ENCODE results near the gene PRRC2B. TPM values are rescaled to one million over a fixed set of nuclear protein-coding genes. Genes with fewer than 3 reads are reported as not detected.
"Not testable (repeated sequence)": the region's sequence is repeated elsewhere in the genome, so short reads cannot be mapped to it uniquely, and the experiment has no call there.

PRRC2B gene
- total RNA-seq, 2 experiments from 2014 or later: 126 to 134 TPM

DNA sequence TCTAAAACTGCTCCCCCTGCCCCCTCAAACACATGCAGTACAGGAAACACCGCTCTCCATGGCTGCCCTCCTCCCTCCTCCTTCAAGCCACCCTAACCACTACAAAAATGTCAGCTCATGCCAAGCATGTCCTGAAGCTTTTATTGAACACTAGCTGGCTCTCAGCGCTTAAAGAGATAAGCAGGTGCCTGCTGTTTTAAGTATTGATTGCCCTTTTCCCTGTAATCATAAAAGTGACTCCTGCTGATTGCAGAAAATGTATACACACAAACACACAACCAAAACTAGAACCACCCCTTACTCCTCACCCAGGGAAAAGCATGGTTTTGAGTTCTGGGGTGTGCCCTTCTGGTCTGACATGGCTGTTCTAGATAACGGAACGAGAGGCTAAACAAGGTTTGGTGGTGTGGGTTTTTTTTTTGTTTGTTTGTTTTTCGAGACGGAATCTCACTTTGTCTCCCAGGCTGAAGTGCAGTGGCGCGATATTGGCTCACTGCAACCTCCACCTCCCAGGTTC, 140.9 kb downstream of the PRRC2B start:
- ChIA-PET CTCF (no interaction called here), POLR2A (interaction anchor here (0.5 kb wide), 1 partner anchor 31 kb away, joined by 4 read pairs; no protein-coding TSS in a partner anchor)

DNA sequence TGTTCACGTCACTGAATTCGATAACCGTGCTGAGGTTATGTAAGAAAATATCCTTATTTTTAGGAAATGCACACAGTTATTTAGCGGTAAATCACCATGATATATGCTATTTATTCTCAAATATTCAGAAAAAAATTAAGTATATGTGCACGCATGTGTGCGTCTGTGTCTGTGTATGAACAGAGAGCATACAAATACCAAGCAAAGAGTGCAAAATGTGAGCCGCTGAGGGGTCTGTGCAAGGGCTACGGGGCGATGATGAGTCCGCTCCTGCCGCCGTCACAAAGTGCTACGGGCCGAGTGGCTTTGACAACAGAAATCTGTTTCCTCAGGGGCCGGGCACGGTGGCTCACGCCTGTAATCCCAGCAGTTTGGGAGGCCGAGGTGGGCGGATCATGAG, 144.1 kb downstream of the PRRC2B start:
- ChIA-PET POLR2A (interaction anchor here (0.6 kb wide), 1 partner anchor 748 kb away, joined by 3 read pairs; no protein-coding TSS in a partner anchor), CTCF (no interaction called here)

DNA sequence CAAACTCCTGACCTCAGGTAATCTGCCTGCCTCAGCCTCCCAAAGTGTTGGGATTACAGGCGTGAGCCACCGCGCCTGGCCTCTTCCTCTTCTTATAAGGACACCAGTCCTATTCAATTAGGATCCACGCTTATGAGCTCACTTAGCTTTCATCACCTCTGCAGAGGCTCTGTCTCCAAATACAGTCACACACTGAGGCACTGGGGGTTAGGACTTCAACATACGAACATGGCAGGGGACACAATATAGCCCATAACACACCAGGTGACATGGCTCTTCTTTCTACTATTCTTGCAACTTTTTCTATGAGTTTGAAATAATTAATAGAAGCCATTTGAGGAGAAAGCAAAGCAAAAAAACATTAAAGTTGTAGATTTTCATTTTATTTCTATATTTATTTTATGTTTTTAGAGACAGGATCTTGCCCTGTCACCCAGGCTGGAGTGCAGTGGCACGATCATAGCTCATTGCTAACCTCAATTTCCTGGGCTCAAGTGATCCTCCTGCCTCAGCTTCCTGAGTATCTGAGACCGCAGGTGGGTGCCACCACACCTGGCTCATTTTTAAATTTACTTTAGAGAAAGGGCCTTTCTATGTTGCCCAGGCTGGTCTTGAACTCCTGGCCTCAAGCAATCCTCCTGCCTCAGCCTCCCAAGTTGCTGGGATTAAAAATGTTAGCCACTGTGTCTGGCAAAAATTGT, 145.5 kb downstream of the PRRC2B start:
- POLR2A ChIA-PET: interaction anchor here (0.6 kb wide), 1 partner anchor 8 kb away, joined by 3 read pairs; the partner anchor contains the start of gene UCK1
- CTCF ChIA-PET: interaction anchor here (1.1 to 1.2 kb wide), 2 partner anchors 13 to 20 kb away, joined by 3 to 4 read pairs; no protein-coding TSS in a partner anchor

DNA sequence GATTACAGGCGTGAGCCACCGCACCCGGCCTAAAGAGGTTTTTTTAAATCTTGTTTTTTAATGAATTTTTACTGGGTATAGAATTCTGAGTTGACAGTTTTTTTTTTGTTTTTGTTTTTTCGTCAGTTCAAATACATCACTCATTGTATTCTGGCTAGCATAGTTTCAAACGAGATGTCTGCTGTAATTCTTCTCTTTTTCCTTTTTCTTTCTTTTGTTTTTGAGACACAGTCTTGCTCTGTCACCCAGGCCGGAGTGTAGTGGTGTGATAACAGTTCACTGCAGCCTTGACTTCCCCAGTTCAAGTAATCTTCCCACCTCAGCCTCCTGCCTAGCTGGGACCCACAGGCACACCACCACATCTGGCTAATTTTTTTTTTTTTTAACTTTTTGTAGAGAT, 149.3 kb downstream of the PRRC2B start:
- POLR2A ChIA-PET: no interaction called here

DNA sequence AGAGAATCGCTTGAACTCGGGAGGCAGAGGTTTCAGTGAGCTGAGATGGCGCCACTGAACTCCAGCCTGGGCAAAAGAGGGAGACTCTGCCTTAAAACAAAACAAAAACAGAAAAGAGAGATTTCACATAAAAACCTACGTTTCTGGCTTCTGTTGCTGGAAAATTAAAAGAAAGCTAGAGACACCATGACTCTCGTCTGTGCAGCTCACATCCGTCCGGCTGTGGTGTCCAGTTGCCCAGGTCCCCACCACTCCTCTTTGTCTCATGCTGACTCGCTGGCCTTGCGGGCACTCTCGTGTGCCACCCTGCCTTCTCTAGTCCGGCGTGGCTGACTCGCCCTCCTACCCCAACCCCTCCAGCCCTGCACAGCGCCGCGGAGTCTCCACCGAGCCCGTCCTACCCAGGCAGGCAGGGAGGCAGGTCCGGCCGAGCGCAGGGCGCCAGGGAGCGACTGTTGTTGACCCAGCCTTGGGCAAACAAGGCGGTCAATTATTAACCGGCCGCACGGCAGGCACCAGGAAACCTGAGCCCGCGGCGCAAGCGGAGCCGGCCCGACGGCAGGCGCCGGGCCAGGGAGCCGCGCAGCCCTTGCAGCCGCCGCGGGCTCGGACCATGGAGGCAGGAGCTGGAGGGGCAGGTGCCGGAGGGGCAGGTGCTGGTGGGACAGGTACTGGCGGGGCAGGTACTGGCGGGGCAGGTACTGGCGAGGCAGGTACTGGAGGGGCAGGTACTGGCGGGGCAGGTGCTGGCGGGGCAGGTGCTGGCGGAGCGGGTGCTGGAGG, 151.3 kb downstream of the PRRC2B start, which contains the start of gene PRRT1B:
Gene PRRT1B, plus strand, starts transcription at position 521 of the 783 bp plus-strand sequence. Its CDS starts 93 bp downstream, at position 614.
- POLR2A ChIA-PET: no interaction called here
- CTCF ChIA-PET: no interaction called here

More for the DNA sequence above, 149.3 kb downstream of the PRRC2B start:
- CTCF ChIA-PET: no interaction called here

DNA sequence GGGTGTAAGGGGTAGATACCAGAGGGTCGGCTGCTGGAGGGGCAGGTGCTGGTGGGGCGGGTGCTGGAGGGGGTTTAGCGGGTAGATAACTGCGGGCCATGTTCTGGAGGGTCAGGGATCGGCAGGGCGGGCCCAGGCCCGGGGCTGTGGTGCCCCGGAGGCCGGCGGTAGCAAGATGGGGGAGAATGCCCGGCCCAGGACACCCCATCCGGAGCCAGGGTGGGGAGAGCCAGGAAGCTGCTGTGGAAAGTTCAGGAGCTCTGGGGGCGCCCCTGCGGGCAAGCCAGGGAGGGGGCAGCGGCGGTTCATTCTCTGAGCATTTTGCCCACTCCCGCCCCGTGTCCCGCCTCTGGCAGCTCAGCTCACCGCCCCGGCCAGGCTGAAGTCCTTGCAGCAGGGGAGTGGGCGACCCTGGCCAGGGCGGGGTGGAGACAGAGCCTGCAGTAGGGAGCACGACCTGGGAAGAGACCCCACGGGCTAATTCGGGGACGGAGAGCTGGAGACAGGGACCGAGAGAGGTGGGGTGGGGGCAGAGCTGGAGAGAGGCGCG, 152.0 kb downstream of the PRRC2B start:
- ChIA-PET CTCF (interaction anchor here (0.6 to 0.8 kb wide), 2 partner anchors 134 to 194 kb away, joined by 3 read pairs; no protein-coding TSS in a partner anchor), POLR2A (interaction anchor here (0.6 kb wide), 1 partner anchor 15 kb away, joined by 3 read pairs; the partner anchor contains the start of gene UCK1)

DNA sequence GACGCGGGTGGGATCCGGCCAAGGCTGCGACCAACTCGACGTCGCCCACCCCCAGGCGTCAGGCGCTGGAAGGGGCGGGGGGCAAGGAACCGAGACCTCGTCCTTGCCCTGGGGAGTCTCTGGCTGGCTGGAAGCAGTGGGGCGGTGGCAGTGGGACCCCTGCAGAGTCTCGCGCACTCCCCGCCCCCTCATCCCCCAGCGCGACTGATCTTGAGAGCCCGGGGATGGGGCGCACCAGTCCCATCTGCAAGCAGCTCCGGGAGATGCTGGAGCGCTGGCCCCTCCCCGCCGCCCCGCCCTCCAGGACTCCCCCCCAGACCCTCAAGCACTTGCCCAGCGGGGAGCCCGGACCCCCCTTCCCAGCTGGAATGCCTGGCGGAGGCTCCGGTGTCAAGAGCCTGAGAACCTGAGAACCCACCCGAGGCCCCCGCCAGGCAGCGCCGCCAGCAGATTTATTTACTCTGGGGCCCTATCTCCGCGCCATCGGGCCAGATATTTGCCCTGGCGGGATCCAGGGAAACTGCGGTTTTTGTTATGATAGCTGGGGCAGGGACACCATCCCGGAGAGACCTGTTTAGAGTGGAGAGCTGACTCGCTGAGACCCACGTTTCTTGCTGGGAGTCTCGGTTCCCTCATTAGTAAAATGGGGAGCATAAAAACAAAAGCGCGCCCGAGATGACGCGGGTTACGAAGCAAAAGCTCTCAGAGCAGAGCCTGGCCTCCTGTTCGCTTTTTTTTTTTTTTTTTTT, 152.6 kb downstream of the PRRC2B start:
- ChIA-PET POLR2A (interaction anchor here (0.6 kb wide), 1 partner anchor 15 kb away, joined by 3 read pairs; the partner anchor contains the start of gene UCK1), CTCF (interaction anchor here (0.6 to 1.1 kb wide), 6 partner anchors 55 to 1353 kb away, joined by 3 to 4 read pairs (median 3); no protein-coding TSS in a partner anchor)

DNA sequence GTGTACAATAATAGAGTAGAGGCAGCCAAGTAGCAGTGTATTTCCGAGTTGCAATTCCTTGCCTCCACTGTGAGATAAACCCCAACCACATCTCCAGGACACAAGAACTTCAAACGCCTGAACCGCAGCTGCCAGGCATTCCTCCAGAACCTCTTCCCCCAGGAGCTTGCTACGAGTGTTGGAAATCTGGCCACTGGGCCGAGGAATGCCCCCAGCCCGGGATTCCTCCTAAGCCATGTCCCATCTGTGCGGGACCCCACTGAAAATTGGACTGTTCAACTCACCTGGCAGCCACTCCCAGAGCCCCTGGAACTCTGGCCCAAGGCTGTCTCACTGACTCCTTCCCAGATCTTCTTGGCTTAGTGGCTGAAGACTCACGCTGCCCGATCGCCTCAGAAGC, 155.3 kb downstream of the PRRC2B start:
- POLR2A ChIA-PET, CTCF ChIA-PET: not testable (repeated sequence)

Other genes with a start within 250 kb of the PRRC2B start
- 10 to 100 TPM; 46.4 to 48.4 TPM for gene FAM78A, start 117.6 kb upstream of the PRRC2B start, total RNA-seq
- gene PLPP7, start 104.4 kb upstream of the PRRC2B start, total RNA-seq: under 1 TPM in 1 of 2 experiments, not detected in 1; 0.15 TPM
- 10 to 100 TPM; 30.9 to 32.7 TPM for gene POMT1, start 108.8 kb downstream of the PRRC2B start, total RNA-seq
- 10 to 100 TPM; 22.8 to 24.3 TPM for gene UCK1, start 137.2 kb downstream of the PRRC2B start, total RNA-seq
- gene PRRT1B, start 151.4 kb downstream of the PRRC2B start, total RNA-seq: not detected